Bronchial epithelial cell (primary cell): ENCODE data around the gene SLIT3. TPM values are rescaled to one million over a fixed set of nuclear protein-coding genes. Genes with fewer than 3 reads are reported as not detected.
"Not testable (repeated sequence)": the region's sequence is repeated elsewhere in the genome, so short reads cannot be mapped to it uniquely, and the experiment has no call there.

Source experiments
- DNase-seq: peaks from one replicate; pipeline ENCODE4 v3.0.0-alpha.2; 2010; ENCODE audit warnings: low read depth
- FAIRE-seq: peaks from 2 replicates; lab custom pipeline; 2011; peaks lifted over from hg19 to GRCh38; lab: Jason Lieb, UNC
- H3K27me3 ChIP-seq: 2 replicates; pipeline ENCODE4 v1.5.1; 2011; ENCODE audit warnings: low read length; ENCODE audit not compliant: control insufficient read depth, insufficient read depth
- H3K36me3 ChIP-seq: 2 replicates; pipeline ENCODE4 v1.5.1; 2011; ENCODE audit warnings: low read length; ENCODE audit not compliant: control insufficient read depth, insufficient read depth
- H3K4me3 ChIP-seq: 2 replicates; pipeline ENCODE4 v1.5.1; 2011; ENCODE audit warnings: mild to moderate bottlenecking, low read depth, low read length, control low read depth
- total RNA-seq: library from RNA; depleted of rRNA; stranded (reverse); fragments of >200 nt; gene quantifications from 2 replicates; pipeline ENCODE4 v1.2.1, GENCODE V29; 2014
- TF ChIP-seq, protein P1 (sequence below): IDR thresholded peaks from 2 replicates; pipeline ENCODE4 v1.5.1; 2011; ENCODE audit warnings: mild to moderate bottlenecking, moderate library complexity, low read length, control low read depth, inconsistent platforms; ENCODE audit not compliant: insufficient read depth, severe bottlenecking

The SLIT3 gene
- total RNA-seq, 1 donor from 2014 or later = 0.79 TPM

DNA sequence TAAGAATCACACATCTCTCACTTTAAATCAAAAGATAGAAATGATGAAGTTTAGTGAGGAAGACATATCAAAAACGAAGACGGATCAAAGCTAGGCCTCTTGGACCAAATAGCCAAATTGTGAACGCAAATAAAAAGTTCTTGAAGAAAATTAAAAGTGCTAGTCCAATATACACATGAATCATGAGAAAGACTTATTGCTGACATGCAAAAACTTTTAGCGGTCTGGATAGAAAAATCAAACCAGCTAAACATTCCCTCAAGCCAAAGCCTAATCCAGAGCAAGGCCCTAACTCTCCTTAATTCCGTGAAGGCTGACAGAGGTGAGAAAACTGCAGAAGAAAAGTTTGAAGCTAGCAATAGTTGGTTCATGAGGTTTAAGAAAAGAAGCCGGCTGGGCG lies 557.3 kb downstream of the SLIT3 start:
- Histone ChIP-seq H3K36me3 (no peaks in the 10 kb centered on the region), H3K27me3 (no peaks in the 10 kb centered on the region), H3K4me3 (no peak overlapping the region)
- FAIRE-seq = no peak
- TF ChIP-seq, protein P1, sequence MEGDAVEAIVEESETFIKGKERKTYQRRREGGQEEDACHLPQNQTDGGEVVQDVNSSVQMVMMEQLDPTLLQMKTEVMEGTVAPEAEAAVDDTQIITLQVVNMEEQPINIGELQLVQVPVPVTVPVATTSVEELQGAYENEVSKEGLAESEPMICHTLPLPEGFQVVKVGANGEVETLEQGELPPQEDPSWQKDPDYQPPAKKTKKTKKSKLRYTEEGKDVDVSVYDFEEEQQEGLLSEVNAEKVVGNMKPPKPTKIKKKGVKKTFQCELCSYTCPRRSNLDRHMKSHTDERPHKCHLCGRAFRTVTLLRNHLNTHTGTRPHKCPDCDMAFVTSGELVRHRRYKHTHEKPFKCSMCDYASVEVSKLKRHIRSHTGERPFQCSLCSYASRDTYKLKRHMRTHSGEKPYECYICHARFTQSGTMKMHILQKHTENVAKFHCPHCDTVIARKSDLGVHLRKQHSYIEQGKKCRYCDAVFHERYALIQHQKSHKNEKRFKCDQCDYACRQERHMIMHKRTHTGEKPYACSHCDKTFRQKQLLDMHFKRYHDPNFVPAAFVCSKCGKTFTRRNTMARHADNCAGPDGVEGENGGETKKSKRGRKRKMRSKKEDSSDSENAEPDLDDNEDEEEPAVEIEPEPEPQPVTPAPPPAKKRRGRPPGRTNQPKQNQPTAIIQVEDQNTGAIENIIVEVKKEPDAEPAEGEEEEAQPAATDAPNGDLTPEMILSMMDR = no peak
- no peak for DNase-seq

- H3K27me3 ChIP-seq, H3K4me3 ChIP-seq, FAIRE-seq, H3K36me3 ChIP-seq, DNase-seq: not testable (repeated sequence)
Observed at GRCh38 chr5:168742311-168742710, 558.6 kb downstream of the SLIT3 start.

DNA sequence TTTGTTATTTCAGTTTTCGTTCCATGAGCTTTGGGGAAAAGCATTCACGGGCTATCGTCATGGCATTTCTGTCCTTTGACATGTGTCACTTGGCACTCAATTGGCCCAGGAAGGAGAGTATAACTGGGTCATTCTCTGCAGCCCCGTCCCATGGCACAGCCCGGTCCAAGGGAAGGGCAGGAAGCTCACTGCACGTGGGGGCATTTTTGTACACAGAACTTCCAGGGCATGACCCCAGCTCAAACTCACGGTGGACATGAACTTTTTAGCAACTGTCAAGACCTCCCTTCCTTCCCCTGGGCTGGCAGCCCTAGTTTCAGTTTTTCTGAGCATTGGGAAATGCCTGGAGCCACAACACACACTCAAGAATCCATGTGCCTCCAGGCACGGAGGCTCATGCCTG lies 560.1 kb downstream of the SLIT3 start:
- Histone ChIP-seq H3K4me3 (no peak overlapping the region), H3K36me3 (no peaks in the 10 kb centered on the region), H3K27me3 (no peaks in the 10 kb centered on the region)
- FAIRE-seq = no peak
- TF ChIP-seq, protein P1 = no peak
- no peak for DNase-seq

GRCh38 chr5:168740092-168740800 lies 560.7 kb downstream of the SLIT3 start:
- Histone ChIP-seq H3K27me3 (no peaks in the 10 kb centered on the region), H3K4me3 (no peak overlapping the region), H3K36me3 (no peaks in the 10 kb centered on the region)
- TF ChIP-seq, protein P1 = no peak
- FAIRE-seq (no peak), DNase-seq (no peak)

GRCh38 chr5:168737066-168737465 lies 563.9 kb downstream of the SLIT3 start:
- no peaks in the 10 kb centered on the region for H3K27me3 ChIP-seq
- TF ChIP-seq, protein P1 = no peak
- FAIRE-seq = no peak
- no peaks in the 10 kb centered on the region for H3K36me3 ChIP-seq
- no peak for DNase-seq
- H3K4me3 ChIP-seq = no peak overlapping the region

GRCh38 chr5:168736281-168736831 lies 564.6 kb downstream of the SLIT3 start:
- TF ChIP-seq, protein P1 = no peak
- FAIRE-seq (peak; percentile 52), DNase-seq (no peak)
- no peak overlapping the region for H3K4me3 ChIP-seq
- H3K27me3 ChIP-seq = no peaks in the 10 kb centered on the region
- H3K36me3 ChIP-seq = no peaks in the 10 kb centered on the region
